GM06990 (cell line): ENCODE data around the gene FTCD.

Source experiments
- DNase-seq: peaks from one replicate; pipeline ENCODE4 v3.0.0-alpha.2; 2011; ENCODE audit not compliant: insufficient read length; ENCODE audit errors: extremely low read depth
- H3K27me3 ChIP-seq: replicated peaks from 2 replicates; pipeline ENCODE4 v1.6.0; 2011; ENCODE audit warnings: low read length; ENCODE audit not compliant: control insufficient read depth, insufficient read depth
- H3K36me3 ChIP-seq: 2 replicates; pipeline ENCODE4 v1.5.1; 2011; ENCODE audit warnings: low read length; ENCODE audit not compliant: control insufficient read depth, insufficient read depth
- H3K4me3 ChIP-seq: replicated peaks from 2 replicates; pipeline ENCODE4 v1.5.1; 2011; ENCODE audit warnings: low read depth, mild to moderate bottlenecking, control low read depth, low read length
- TF ChIP-seq, protein P1 (sequence below): IDR thresholded peaks from 2 replicates; pipeline ENCODE4 v1.5.1; 2011; ENCODE audit warnings: low read length, control low read depth, mild to moderate bottlenecking, inconsistent platforms; ENCODE audit not compliant: insufficient read depth, poor library complexity, severe bottlenecking

Gene FTCD

DNA sequence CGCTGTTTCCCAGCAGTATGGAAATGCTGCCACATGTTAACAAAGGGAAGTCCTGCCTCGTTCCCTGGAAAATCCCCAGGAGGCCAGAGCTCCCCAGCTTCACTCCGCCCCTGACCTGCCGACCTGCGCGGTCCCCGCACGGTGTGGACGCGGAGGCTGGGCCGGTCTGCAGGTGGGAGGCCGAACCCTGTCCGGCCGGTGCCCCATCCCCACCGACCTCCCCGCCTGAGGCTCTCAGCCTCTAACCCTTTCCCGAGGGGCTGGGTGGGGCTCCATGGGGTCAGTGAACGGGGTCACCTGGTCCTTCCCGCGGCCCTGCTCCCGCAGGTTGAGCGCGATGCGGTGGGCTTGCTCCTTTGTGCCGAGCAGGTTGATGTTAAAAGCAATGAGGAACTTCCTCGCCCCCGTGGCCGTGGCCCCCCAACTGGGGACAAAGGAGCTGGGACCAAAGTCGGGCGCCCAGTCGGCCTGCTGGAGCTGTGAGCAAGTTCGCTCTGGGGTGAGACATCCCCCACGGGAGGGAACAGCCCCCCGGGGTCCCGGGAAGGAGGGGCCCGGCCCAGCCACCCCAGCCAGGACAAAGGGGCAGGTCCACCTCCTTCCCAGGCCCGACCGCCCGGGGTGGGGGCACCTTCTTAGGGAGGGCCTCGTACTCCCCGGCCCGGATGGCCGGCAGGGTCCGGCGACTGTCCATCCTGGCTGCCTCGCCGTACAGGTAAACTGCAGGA, 4.0 kb downstream of the FTCD start:
- H3K4me3 ChIP-seq, result no peak overlapping the region
- H3K27me3 ChIP-seq, result no peaks in the 10 kb centered on the region
- TF ChIP-seq, protein P1, sequence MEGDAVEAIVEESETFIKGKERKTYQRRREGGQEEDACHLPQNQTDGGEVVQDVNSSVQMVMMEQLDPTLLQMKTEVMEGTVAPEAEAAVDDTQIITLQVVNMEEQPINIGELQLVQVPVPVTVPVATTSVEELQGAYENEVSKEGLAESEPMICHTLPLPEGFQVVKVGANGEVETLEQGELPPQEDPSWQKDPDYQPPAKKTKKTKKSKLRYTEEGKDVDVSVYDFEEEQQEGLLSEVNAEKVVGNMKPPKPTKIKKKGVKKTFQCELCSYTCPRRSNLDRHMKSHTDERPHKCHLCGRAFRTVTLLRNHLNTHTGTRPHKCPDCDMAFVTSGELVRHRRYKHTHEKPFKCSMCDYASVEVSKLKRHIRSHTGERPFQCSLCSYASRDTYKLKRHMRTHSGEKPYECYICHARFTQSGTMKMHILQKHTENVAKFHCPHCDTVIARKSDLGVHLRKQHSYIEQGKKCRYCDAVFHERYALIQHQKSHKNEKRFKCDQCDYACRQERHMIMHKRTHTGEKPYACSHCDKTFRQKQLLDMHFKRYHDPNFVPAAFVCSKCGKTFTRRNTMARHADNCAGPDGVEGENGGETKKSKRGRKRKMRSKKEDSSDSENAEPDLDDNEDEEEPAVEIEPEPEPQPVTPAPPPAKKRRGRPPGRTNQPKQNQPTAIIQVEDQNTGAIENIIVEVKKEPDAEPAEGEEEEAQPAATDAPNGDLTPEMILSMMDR, result no peak
- no peaks in the 10 kb centered on the region for H3K36me3 ChIP-seq
- peak; percentile 6 for DNase-seq

DNA sequence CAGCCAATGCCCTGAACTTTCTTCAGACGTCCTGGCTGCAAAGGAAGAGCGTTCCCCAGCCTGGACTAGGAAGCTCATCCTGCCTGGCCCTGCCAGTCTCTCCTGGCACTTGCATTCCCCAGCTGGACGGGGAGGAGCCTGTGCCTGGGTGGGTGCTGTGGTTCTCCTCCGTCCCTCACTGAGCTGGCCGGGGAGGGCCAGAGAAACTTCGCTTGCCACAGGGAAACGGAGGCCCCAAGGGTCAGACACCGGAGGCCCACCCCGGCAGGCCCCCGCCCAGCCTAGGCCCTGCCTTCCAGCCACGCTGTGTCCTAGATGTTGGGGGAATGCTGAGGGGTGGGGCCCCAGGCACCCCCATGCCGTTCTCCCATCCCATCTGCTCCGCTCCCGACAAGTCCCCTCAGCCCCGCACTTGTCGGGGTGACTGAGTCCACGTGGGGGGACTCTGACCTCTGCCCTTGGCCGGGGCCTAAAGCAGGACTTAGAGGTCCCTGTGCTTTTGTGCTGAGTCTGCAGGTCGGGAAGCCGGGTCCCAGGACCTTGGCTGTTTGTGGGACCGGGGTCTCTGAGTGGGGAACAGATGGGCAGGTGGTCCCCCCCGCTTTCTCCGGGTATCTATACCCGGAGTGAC, 4.8 kb downstream of the FTCD start:
- TF ChIP-seq, protein P1, result no peak
- Histone ChIP-seq H3K27me3 (no peaks in the 10 kb centered on the region), H3K36me3 (no peaks in the 10 kb centered on the region), H3K4me3 (no peak overlapping the region)
- peak; percentile 3 for DNase-seq

DNA sequence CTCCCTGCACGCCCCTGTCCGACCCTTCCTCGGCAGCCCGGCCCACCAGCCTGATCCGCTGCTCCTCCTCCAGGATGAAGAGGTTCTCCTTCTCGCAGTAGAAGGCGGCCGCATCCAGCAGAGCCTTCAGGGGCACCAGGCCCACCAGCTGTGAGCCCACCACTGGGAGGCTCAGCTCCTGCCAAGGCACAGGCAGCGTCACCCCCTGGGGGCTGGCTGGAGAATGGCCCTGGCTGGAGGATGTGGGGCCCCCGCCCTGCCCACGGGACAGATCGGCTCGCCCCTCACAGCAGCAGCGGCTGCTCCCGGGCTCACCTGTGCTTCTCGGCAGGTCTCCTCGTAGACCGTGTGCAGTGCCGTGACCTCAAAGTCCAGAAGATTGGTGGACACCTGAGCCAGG, 5.3 kb downstream of the FTCD start:
- DNase-seq, result peak; percentile 3
- Histone ChIP-seq H3K4me3 (no peak overlapping the region), H3K27me3 (no peaks in the 10 kb centered on the region), H3K36me3 (no peaks in the 10 kb centered on the region)
- TF ChIP-seq, protein P1, result no peak

DNA sequence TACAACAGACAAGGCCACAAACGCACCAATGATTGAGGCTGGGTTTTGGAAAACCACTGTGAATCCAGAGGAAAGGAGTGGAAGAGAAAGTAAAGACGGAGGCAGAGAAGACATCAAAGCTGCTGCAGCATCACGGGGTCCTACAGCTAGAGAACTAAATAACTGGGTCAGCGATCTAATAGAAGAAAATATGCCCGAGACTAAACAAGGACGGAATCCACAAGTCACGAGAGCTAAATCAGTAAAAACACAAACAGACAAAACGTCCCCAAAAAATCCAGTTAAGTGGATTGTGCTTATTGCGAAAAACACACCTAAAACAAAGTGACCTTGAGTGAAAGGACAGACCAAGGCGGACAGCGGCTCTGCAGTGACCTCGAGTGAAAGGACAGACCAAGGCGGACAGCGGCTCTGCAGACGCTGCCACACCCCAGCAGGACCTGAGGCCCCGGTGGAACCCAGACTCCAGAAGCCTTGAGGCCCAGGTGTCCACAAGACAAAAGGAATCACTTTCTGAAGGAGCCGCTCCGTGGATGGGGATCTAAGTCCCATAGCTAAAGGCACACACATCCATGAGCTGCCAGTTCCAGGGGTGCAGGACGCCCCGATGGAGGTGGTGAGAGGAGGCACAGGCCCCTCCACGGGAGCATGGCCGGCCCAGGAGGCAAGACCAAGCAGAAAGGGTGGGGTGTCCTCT, 6.0 kb downstream of the FTCD start:
- TF ChIP-seq, protein P1, result no peak
- no peaks in the 10 kb centered on the region for H3K27me3 ChIP-seq
- no peak overlapping the region for H3K4me3 ChIP-seq
- no peaks in the 10 kb centered on the region for H3K36me3 ChIP-seq
- no peak for DNase-seq

DNA sequence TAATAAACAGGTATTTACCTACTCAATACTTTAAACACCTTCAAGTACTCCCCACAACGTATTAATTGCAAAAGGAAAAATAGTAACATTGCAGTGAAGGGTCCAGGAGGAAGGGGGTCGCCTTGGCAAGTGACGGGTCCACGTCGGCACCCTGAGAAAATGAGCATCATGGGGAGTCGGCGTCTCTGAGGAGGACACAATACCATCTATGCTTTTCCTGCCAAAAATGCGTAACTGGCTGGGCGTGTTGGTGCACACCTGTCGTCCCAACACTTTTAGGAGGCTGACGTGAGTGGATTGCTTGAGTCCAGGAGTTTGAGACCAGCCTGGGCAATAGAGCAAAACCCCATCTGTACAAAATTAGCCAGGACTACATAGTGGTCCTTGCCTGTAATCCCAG, 7.3 kb downstream of the FTCD start:
- no peaks in the 10 kb centered on the region for H3K36me3 ChIP-seq
- H3K4me3 ChIP-seq, result no peak overlapping the region
- H3K27me3 ChIP-seq, result no peaks in the 10 kb centered on the region
- DNase-seq, result no peak
- TF ChIP-seq, protein P1, result no peak
